K562 (cell line): ENCODE results near the gene PHLDB1. TPM values are rescaled to one million over a fixed set of nuclear protein-coding genes. Genes with fewer than 3 reads are reported as not detected.
A peak's percentile ranks its signal among the peaks of the same experiment; 100 is the strongest.

Experiments
- ARNT ChIP-seq, 2 experiments: fragments of 450-650 bp; IDR thresholded peaks; 2 replicates each; pipeline ENCODE4 v1.6.1; 2016; ENCODE audit warnings: mild to moderate bottlenecking in 1 of 2
- DPF2 ChIP-seq: fragments of 450-650 bp; IDR thresholded peaks from 2 replicates; pipeline ENCODE4 v1.6.1; 2016
- ELF4 ChIP-seq: fragments of 450-650 bp; formaldehyde crosslinking; IDR thresholded peaks from 2 replicates; pipeline ENCODE4 v1.4.0; 2022; ENCODE audit warnings: missing genetic modification characterization
- HLTF ChIP-seq: fragments of 450-650 bp; IDR thresholded peaks from 2 replicates; pipeline ENCODE4 v1.6.1; 2016
- MAZ ChIP-seq, 2 experiments: fragments of 450-650 bp in 1 of 2; sonication (generic) in 1 of 2; formaldehyde crosslinking; IDR thresholded peaks in 1 of 2; conservative IDR thresholded peaks in 1 of 2; 2 replicates each; pipeline versions ENCODE4 v1.4.0 to v1.5.0; 2020; ENCODE audit warnings: mild to moderate bottlenecking in 1 of 2, missing genetic modification reagents in 1 of 2
- NFRKB ChIP-seq: fragments of 450-650 bp; IDR thresholded peaks from 2 replicates; pipeline ENCODE4 v1.6.1; 2016; ENCODE audit warnings: low read depth
- PCBP1 ChIP-seq: fragments of 200-400 bp; formaldehyde crosslinking; IDR thresholded peaks from 2 replicates; pipeline ENCODE4 v1.6.1; 2018; ENCODE audit warnings: mild to moderate bottlenecking, low read depth, low read length; ENCODE audit not compliant: poor library complexity, severe bottlenecking
- RB1 ChIP-seq: fragments of 450-650 bp; IDR thresholded peaks from 2 replicates; pipeline ENCODE4 v1.6.1; 2017; ENCODE audit warnings: low read depth, mild to moderate bottlenecking
- ZBTB7A ChIP-seq: IDR thresholded peaks from 2 replicates; pipeline ENCODE4 v1.6.1; 2011; ENCODE audit warnings: low read depth, mild to moderate bottlenecking, low read length, moderate library complexity, borderline replicate concordance; ENCODE audit not compliant: control insufficient read depth
- ZNF431 ChIP-seq: sonication (generic); formaldehyde crosslinking; IDR thresholded peaks from 2 replicates; pipeline ENCODE4 v1.8.0; 2022; ENCODE audit warnings: mild to moderate bottlenecking, missing genetic modification reagents
- polyA plus RNA-seq, 8 experiments: library from polyadenylated mRNA; depleted of rRNA in 4 of 8; stranded (reverse) in 5 of 8; unstranded in 3 of 8; fragments of >200 nt; fragmentation: Nextera tagmentation in 2 of 8; fragmentation: Illumina TruSeq in 1 of 8; extraction: Ambion mirVana in 2 of 8; extraction: Trizol in 1 of 8; gene quantifications; 2 replicates each; pipeline versions ENCODE4 v1.2.1 to v1.2.3, GENCODE V29; 2011 to 2014; ENCODE audit warnings: inconsistent platforms in 1 of 8, missing spikeins in 1 of 8
- total RNA-seq, 7 experiments: library from RNA; depleted of rRNA in 6 of 7; stranded (reverse); fragments of >200 nt in 6 of 7; fragmentation: Illumina TruSeq in 2 of 7; extraction: Trizol in 2 of 7; gene quantifications; 2 replicates each; pipeline versions ENCODE4 v1.2.1 to v1.2.3, GENCODE V29; 2011 to 2021; ENCODE audit warnings: low replicate concordance in 1 of 7
- TF ChIP-seq, protein P1 (sequence below), 3 experiments: fragments of 200-800 bp in 1 of 3; fragments of 250-450 bp in 1 of 3; fragments of 450-650 bp in 1 of 3; sonication (Bioruptor Pico) in 1 of 3; sonication (Bioruptor generic) in 1 of 3; formaldehyde crosslinking in 1 of 3; IDR thresholded peaks; 2 replicates each; pipeline versions ENCODE4 v1.6.1 to v1.8.0; 2016 to 2022; ENCODE audit warnings: mild to moderate bottlenecking in 2 of 3, missing genetic modification characterization in 2 of 3, missing compliant biosample characterization in 1 of 3, moderate library complexity in 1 of 3
- TF ChIP-seq, protein P2 (sequence below): fragments of 250-450 bp; sonication (Bioruptor Pico); IDR thresholded peaks from 2 replicates; pipeline ENCODE4 v1.5.0; 2021; ENCODE audit warnings: mild to moderate bottlenecking, borderline replicate concordance
- TF ChIP-seq, protein P3 (sequence below), 3 experiments: fragments of 200-800 bp in 1 of 3; sonication (Bioruptor generic) in 1 of 3; sonication (generic) in 1 of 3; formaldehyde crosslinking in 1 of 3; IDR thresholded peaks; 2 replicates each; pipeline versions ENCODE4 v1.6.1 to v1.8.0; 2016 to 2022; ENCODE audit warnings: mild to moderate bottlenecking in 2 of 3, missing compliant biosample characterization in 2 of 3, missing genetic modification characterization in 2 of 3, missing genetic modification reagents in 1 of 3
- TF ChIP-seq, protein P4 (sequence below): fragments of 450-650 bp; IDR thresholded peaks from 2 replicates; pipeline ENCODE4 v1.6.1; 2016; ENCODE audit warnings: borderline replicate concordance
- TF ChIP-seq, protein P5 (sequence below), 2 experiments: fragments of 450-650 bp; IDR thresholded peaks; 2 replicates each; pipeline ENCODE4 v1.6.1; 2016

PHLDB1 gene
- total and polyA plus RNA-seq, 9 of the 15 experiments (the other 6 are each of a cell fraction or from before 2014, with no cell fraction given) = 2.0 to 28.7 (median 16.2) TPM

DNA sequence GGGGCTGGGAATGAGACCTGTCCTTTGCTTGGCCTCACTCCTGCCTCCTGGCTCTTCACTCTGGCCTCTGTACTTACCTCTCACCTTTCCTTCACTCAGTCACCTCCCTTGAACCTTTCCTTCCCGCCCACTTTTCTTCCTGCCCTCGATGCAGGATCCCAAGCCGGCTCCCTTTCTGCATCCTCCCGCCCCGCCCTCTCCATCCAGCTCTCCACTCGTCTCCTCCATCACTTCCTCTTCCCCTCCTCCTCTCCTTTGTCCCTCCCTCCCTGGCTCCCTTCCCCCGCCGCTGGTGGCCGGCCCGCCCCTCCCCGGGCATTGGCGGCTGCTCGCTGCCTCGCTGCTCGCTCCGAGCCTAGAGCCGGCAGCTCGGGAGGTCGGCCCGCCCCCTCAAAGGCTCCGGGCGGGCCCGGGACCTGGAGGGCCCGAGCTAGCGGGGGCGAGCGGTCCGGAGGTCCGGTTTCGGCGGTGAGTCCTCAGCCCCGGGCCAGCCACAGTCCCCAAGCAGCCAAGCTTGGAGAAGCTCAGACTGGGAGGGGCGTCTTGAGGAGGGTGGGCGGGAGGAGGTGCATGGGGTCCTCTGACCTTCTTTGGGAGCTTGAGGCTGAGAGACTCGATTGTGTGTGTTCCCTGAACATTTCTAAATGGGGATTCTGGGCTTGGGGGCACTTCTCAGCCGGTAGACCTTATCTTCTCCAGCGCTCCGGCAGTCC lies 13.8 kb downstream of the PHLDB1 start (continued):
- TF ChIP-seq, protein P1, sequence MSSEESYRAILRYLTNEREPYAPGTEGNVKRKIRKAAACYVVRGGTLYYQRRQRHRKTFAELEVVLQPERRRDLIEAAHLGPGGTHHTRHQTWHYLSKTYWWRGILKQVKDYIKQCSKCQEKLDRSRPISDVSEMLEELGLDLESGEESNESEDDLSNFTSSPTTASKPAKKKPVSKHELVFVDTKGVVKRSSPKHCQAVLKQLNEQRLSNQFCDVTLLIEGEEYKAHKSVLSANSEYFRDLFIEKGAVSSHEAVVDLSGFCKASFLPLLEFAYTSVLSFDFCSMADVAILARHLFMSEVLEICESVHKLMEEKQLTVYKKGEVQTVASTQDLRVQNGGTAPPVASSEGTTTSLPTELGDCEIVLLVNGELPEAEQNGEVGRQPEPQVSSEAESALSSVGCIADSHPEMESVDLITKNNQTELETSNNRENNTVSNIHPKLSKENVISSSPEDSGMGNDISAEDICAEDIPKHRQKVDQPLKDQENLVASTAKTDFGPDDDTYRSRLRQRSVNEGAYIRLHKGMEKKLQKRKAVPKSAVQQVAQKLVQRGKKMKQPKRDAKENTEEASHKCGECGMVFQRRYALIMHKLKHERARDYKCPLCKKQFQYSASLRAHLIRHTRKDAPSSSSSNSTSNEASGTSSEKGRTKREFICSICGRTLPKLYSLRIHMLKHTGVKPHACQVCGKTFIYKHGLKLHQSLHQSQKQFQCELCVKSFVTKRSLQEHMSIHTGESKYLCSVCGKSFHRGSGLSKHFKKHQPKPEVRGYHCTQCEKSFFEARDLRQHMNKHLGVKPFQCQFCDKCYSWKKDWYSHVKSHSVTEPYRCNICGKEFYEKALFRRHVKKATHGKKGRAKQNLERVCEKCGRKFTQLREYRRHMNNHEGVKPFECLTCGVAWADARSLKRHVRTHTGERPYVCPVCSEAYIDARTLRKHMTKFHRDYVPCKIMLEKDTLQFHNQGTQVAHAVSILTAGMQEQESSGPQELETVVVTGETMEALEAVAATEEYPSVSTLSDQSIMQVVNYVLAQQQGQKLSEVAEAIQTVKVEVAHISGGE (CRISPR knock-in tag; IDR thresholded peaks at IDR 0.05) = peak in 1 of 3 experiments; percentile 55; a peak in 1 of 6 replicates
- TF ChIP-seq NFRKB = peak; percentile 44; the same call in 1 of the 2 replicates
- TF ChIP-seq ZBTB7A = peak; percentile 68
- TF ChIP-seq, protein P2, sequence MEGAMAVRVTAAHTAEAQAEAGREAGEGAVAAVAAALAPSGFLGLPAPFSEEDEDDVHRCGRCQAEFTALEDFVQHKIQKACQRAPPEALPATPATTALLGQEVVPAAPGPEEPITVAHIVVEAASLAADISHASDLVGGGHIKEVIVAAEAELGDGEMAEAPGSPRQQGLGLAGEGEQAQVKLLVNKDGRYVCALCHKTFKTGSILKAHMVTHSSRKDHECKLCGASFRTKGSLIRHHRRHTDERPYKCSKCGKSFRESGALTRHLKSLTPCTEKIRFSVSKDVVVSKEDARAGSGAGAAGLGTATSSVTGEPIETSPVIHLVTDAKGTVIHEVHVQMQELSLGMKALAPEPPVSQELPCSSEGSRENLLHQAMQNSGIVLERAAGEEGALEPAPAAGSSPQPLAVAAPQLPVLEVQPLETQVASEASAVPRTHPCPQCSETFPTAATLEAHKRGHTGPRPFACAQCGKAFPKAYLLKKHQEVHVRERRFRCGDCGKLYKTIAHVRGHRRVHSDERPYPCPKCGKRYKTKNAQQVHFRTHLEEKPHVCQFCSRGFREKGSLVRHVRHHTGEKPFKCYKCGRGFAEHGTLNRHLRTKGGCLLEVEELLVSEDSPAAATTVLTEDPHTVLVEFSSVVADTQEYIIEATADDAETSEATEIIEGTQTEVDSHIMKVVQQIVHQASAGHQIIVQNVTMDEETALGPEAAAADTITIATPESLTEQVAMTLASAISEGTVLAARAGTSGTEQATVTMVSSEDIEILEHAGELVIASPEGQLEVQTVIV (CRISPR knock-in tag) = no peak
- TF ChIP-seq PCBP1 = peak; percentile 71
- peak; percentile 73 for TF ChIP-seq DPF2
- TF ChIP-seq, protein P3, sequence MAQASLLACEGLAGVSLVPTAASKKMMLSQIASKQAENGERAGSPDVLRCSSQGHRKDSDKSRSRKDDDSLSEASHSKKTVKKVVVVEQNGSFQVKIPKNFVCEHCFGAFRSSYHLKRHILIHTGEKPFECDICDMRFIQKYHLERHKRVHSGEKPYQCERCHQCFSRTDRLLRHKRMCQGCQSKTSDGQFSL (CRISPR knock-in tag; IDR thresholded peaks at IDR 0.05) = 0 out of 2 replicates have a peak, but pooled peaks have one; percentile 36
- TF ChIP-seq, protein P3 (tag; IDR thresholded peaks at IDR 0.05) = no peak
- peak; percentile 68; the same call in 1 of the 2 replicates for TF ChIP-seq ELF4 (CRISPR knock-in tag)
- peak; percentile 90; the same call in 1 of the 2 replicates for TF ChIP-seq HLTF
- no peak for TF ChIP-seq ZNF431
- peak; percentile 32; the same call in 1 of the 2 replicates for TF ChIP-seq RB1
- TF ChIP-seq, protein P4, sequence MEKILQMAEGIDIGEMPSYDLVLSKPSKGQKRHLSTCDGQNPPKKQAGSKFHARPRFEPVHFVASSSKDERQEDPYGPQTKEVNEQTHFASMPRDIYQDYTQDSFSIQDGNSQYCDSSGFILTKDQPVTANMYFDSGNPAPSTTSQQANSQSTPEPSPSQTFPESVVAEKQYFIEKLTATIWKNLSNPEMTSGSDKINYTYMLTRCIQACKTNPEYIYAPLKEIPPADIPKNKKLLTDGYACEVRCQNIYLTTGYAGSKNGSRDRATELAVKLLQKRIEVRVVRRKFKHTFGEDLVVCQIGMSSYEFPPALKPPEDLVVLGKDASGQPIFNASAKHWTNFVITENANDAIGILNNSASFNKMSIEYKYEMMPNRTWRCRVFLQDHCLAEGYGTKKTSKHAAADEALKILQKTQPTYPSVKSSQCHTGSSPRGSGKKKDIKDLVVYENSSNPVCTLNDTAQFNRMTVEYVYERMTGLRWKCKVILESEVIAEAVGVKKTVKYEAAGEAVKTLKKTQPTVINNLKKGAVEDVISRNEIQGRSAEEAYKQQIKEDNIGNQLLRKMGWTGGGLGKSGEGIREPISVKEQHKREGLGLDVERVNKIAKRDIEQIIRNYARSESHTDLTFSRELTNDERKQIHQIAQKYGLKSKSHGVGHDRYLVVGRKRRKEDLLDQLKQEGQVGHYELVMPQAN = peak; percentile 54
- TF ChIP-seq MAZ (CRISPR knock-in tag; conservative IDR thresholded peaks at IDR 0.05 in 1 of 2, IDR thresholded peaks at IDR 0.05 in 1 of 2) = peak; percentile 8 to 42; a peak in 2 of 4 replicates
- TF ChIP-seq ARNT (IDR thresholded peaks at IDR 0.05) = peak; percentile 35 to 73; a peak in 2 of 4 replicates
- TF ChIP-seq, protein P5, sequence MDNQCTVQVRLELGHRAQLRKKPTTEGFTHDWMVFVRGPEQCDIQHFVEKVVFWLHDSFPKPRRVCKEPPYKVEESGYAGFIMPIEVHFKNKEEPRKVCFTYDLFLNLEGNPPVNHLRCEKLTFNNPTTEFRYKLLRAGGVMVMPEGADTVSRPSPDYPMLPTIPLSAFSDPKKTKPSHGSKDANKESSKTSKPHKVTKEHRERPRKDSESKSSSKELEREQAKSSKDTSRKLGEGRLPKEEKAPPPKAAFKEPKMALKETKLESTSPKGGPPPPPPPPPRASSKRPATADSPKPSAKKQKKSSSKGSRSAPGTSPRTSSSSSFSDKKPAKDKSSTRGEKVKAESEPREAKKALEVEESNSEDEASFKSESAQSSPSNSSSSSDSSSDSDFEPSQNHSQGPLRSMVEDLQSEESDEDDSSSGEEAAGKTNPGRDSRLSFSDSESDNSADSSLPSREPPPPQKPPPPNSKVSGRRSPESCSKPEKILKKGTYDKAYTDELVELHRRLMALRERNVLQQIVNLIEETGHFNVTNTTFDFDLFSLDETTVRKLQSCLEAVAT (IDR thresholded peaks at IDR 0.05) = peak; percentile 34 to 69; a peak in 2 of 4 replicates
